ENCODE data around the gene RRAS2.

DNA sequence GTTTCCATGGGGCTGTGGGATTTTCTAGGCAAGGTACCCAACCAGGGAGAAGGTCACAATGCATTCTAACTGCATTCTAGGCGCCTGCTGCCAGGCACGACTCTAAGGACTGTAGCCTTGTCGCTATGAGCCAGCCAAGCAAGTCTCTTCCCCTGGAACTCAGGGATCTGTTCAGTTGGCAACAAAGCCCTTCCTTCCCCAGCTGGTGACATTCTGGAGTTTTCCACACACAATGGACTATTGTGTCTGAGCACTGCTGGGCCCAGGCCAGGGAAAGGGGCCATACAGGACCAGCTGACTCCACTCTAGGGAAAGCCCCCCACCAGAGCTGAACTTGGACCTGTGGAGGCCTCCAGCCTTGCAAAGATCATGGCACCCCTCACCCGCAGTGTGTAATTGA, 116.8 kb downstream of the RRAS2 start:
- TF ChIP-seq, protein P1, sequence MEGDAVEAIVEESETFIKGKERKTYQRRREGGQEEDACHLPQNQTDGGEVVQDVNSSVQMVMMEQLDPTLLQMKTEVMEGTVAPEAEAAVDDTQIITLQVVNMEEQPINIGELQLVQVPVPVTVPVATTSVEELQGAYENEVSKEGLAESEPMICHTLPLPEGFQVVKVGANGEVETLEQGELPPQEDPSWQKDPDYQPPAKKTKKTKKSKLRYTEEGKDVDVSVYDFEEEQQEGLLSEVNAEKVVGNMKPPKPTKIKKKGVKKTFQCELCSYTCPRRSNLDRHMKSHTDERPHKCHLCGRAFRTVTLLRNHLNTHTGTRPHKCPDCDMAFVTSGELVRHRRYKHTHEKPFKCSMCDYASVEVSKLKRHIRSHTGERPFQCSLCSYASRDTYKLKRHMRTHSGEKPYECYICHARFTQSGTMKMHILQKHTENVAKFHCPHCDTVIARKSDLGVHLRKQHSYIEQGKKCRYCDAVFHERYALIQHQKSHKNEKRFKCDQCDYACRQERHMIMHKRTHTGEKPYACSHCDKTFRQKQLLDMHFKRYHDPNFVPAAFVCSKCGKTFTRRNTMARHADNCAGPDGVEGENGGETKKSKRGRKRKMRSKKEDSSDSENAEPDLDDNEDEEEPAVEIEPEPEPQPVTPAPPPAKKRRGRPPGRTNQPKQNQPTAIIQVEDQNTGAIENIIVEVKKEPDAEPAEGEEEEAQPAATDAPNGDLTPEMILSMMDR (IDR thresholded peaks at IDR 0.05): no peak
- no peak for TF ChIP-seq POLR2A (IDR thresholded peaks at IDR 0.05)
